Hepatocyte (in vitro differentiated cells): ENCODE measurements around the gene ADCYAP1R1.
A peak's percentile ranks its signal among the peaks of the same experiment; 100 is the strongest.

Source experiments
- EZH2 ChIP-seq: fragments of 200-600 bp; sonication (generic); IDR thresholded peaks from 2 replicates; pipeline ENCODE4 v1.6.1; 2016; ENCODE audit warnings: antibody characterized with exemption, mild to moderate bottlenecking, borderline replicate concordance
- TF ChIP-seq, protein P1 (sequence below): fragments of 200-600 bp; sonication (generic); IDR thresholded peaks from 2 replicates; pipeline ENCODE4 v1.5.1; 2016; ENCODE audit warnings: antibody characterized with exemption, mild to moderate bottlenecking; ENCODE audit not compliant: poor library complexity

GRCh38 chr7:31052841-31053601, 913 bp downstream of the ADCYAP1R1 start:
- TF ChIP-seq, protein P1, sequence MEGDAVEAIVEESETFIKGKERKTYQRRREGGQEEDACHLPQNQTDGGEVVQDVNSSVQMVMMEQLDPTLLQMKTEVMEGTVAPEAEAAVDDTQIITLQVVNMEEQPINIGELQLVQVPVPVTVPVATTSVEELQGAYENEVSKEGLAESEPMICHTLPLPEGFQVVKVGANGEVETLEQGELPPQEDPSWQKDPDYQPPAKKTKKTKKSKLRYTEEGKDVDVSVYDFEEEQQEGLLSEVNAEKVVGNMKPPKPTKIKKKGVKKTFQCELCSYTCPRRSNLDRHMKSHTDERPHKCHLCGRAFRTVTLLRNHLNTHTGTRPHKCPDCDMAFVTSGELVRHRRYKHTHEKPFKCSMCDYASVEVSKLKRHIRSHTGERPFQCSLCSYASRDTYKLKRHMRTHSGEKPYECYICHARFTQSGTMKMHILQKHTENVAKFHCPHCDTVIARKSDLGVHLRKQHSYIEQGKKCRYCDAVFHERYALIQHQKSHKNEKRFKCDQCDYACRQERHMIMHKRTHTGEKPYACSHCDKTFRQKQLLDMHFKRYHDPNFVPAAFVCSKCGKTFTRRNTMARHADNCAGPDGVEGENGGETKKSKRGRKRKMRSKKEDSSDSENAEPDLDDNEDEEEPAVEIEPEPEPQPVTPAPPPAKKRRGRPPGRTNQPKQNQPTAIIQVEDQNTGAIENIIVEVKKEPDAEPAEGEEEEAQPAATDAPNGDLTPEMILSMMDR = no peak
- TF ChIP-seq EZH2 = peak; percentile 81
